Uterus (tissue), 2 donors: Measurements from ENCODE around the gene MYL7.

ENCODE experiments used
- CTCF ChIP-seq, 4 experiments: fragments of 200-600 bp in 2 of 4; fragments of 450-650 bp in 2 of 4; sonication (generic) in 2 of 4; IDR thresholded peaks; one replicate each; pipeline ENCODE4 v1.5.1; 2016 to 2019; ENCODE audit warnings: antibody characterized with exemption in 4 of 4, mild to moderate bottlenecking in 2 of 4, moderate library complexity in 1 of 4
- POLR2A ChIP-seq, 2 donors: fragments of 450-650 bp; IDR thresholded peaks; one replicate each; pipeline ENCODE4 v1.6.1; 2016; ENCODE audit warnings: antibody characterized with exemption in 2 of 2, mild to moderate bottlenecking in 1 of 2, moderate library complexity in 1 of 2

GRCh38 chr7:44100458-44101302, 40.5 kb downstream of the MYL7 start:
- no peak for TF ChIP-seq POLR2A (IDR thresholded peaks at IDR 0.05)
- TF ChIP-seq CTCF (IDR thresholded peaks at IDR 0.05) = no peak
